ENCODE results near the gene MRGPRX2.

- TF ChIP-seq REST (IDR thresholded peaks at IDR 0.05; ENCODE audit: borderline replicate concordance) (no peak), REST (CRISPR knock-in tag; IDR thresholded peaks at IDR 0.05; ENCODE audit: low read depth) (no peak), HOXB6 (CRISPR knock-in tag; IDR thresholded peaks at IDR 0.05; ENCODE audit: borderline replicate concordance) (no peak), PATZ1 (CRISPR knock-in tag; IDR thresholded peaks at IDR 0.05; ENCODE audit: borderline replicate concordance) (no peak), FOXJ3 (CRISPR knock-in tag; IDR thresholded peaks at IDR 0.05) (no peak), TRIM28 (IDR thresholded peaks at IDR 0.05) (no peak), EP300 (IDR thresholded peaks at IDR 0.05; ENCODE audit: low read length) (no peak)
Observed at GRCh38 chr11:19020831-19021230, 39.7 kb downstream of the MRGPRX2 start.
